Lower lobe of right lung (tissue), 2 donors: ENCODE results near the gene GPR55. TPM values are rescaled to one million over a fixed set of nuclear protein-coding genes. Genes with fewer than 3 reads are reported as not detected.

Experiments
- ATAC-seq, 2 donors: fragments of 200-7000 bp; cut with Tn5 transposase; one replicate each; pipeline ENCODE4 v1.9.1; 2020 to 2022; ENCODE audit warnings: mild to moderate bottlenecking in 2 of 2, moderate library complexity in 2 of 2
- DNase-seq: peaks from one replicate; pipeline ENCODE4 v3.0.0-alpha.2; 2020
- H3K27ac ChIP-seq: fragments of 200-600 bp; one replicate; pipeline ENCODE4 v1.8.0; 2022
- H3K27me3 ChIP-seq: fragments of 200-600 bp; one replicate; pipeline ENCODE4 v1.8.0; 2022; ENCODE audit warnings: low read depth
- H3K36me3 ChIP-seq: fragments of 200-600 bp; one replicate; pipeline ENCODE4 v1.8.0; 2022; ENCODE audit warnings: mild to moderate bottlenecking
- H3K4me1 ChIP-seq: fragments of 200-600 bp; one replicate; pipeline ENCODE4 v1.8.0; 2022
- H3K4me3 ChIP-seq: fragments of 200-600 bp; one replicate; pipeline ENCODE4 v1.8.0; 2022; ENCODE audit warnings: mild to moderate bottlenecking
- H3K9me3 ChIP-seq: fragments of 200-600 bp; one replicate; pipeline ENCODE4 v1.8.0; 2022
- intact Hi-C: fragments of 100-400 bp; cut with DNase I; formaldehyde crosslinking; loops from one replicate; pipeline ENCODE4 v1.11.0; 2022
- total RNA-seq: library from RNA; stranded (reverse); fragmentation: NEBNext Ultra II Directional; extraction: Animal tissue kit (Norgen Biotek cat#: 25700); gene quantifications from one replicate; pipeline ENCODE4 v1.2.1, GENCODE V29; 2021
- TF ChIP-seq, protein P1 (sequence below): fragments of 200-600 bp; IDR thresholded peaks from one replicate; pipeline ENCODE4 v1.8.0; 2022; ENCODE audit warnings: antibody characterized with exemption, mild to moderate bottlenecking
- donor health status: DM: no; HTN: yes; CAD: no; lungs with severe emphysema.

Gene GPR55
- total RNA-seq, 1 donor from 2014 or later: 0.74 TPM

GRCh38 chr2:230934231-230935129, 9.4 kb upstream of the GPR55 start:
- peaks cover 8% of the 10 kb centered on the region for H3K4me1 ChIP-seq
- ATAC-seq (no peak), DNase-seq (peak; percentile 28)
- H3K4me3 ChIP-seq: no peak overlapping the region
- TF ChIP-seq, protein P1, sequence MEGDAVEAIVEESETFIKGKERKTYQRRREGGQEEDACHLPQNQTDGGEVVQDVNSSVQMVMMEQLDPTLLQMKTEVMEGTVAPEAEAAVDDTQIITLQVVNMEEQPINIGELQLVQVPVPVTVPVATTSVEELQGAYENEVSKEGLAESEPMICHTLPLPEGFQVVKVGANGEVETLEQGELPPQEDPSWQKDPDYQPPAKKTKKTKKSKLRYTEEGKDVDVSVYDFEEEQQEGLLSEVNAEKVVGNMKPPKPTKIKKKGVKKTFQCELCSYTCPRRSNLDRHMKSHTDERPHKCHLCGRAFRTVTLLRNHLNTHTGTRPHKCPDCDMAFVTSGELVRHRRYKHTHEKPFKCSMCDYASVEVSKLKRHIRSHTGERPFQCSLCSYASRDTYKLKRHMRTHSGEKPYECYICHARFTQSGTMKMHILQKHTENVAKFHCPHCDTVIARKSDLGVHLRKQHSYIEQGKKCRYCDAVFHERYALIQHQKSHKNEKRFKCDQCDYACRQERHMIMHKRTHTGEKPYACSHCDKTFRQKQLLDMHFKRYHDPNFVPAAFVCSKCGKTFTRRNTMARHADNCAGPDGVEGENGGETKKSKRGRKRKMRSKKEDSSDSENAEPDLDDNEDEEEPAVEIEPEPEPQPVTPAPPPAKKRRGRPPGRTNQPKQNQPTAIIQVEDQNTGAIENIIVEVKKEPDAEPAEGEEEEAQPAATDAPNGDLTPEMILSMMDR: no peak
- H3K27me3 ChIP-seq: no peaks in the 10 kb centered on the region
- H3K9me3 ChIP-seq: peaks cover 11% of the 10 kb centered on the region
- intact Hi-C loops: no loop called here
- no peaks in the 10 kb centered on the region for H3K36me3 ChIP-seq
- no peak overlapping the region for H3K27ac ChIP-seq

- Histone ChIP-seq H3K36me3 (no peaks in the 10 kb centered on the region), H3K27ac (no peak overlapping the region), H3K4me3 (no peak overlapping the region), H3K27me3 (no peaks in the 10 kb centered on the region), H3K9me3 (peaks cover 11% of the 10 kb centered on the region), H3K4me1 (peaks cover 8% of the 10 kb centered on the region)
- TF ChIP-seq, protein P1: no peak
- ATAC-seq: no peak
- intact Hi-C loops: no loop called here
- peak; percentile 27 for DNase-seq
Measured at GRCh38 chr2:230933521-230934180, 8.6 kb upstream of the GPR55 start.

DNA sequence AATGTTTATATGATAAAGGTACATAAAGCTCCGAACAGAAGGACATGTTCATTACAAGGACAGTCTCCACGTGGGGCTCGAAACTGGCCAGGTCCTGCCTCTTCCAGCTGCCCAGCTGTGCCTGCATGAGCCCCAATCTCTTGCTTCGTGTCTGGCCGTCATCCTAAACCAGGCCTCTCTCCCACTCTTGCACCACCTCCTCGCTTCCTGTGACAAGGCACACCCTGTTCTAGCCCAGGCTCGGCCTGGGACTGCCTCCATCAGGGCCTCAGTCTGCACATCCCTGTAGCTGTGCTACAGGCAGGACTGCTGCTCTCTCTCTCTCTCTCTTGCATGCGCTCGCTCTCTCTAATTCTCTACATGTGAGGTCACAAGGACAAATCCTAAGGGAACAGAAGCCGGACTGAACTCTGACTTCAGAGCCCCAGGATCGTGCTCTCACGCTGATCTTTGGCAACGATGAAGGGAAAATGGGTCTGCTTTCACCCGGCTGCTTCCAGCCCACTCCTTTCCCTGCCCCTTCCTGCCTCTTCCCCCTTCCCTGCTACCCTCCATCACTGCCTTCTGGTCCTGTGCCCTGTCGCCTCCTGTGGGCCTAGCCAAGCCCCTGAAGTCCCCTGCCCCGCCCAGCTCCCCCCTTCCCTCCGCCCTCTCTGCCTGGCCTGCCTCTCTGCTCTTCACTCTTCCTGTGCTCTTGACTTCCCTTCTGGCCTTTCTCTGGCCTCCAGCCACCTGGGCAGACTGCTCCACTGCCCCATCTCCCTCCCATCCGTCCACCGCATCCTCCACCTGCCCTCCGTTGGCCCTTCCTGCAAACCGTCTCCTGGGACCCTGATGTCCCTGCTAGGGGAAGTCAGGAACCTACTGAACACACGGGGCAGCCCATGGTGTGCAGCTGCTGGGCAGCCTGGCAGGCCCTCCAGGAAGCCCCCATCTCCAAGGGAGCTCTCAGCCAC, 7.8 kb upstream of the GPR55 start:
- H3K4me1 ChIP-seq: peaks cover 8% of the 10 kb centered on the region
- H3K27ac ChIP-seq: no peak overlapping the region
- no peaks in the 10 kb centered on the region for H3K36me3 ChIP-seq
- TF ChIP-seq, protein P1: no peak
- H3K27me3 ChIP-seq: no peaks in the 10 kb centered on the region
- intact Hi-C loops: no loop called here
- DNase-seq (peak; percentile 57), ATAC-seq (peak; percentile 61 to 78)
- H3K9me3 ChIP-seq: peaks cover 11% of the 10 kb centered on the region
- H3K4me3 ChIP-seq: no peak overlapping the region

- no peak overlapping the region for H3K27ac ChIP-seq
- peaks cover 7% of the 10 kb centered on the region for H3K9me3 ChIP-seq
- peaks cover 8% of the 10 kb centered on the region for H3K4me1 ChIP-seq
- ATAC-seq (no peak), DNase-seq (peak; percentile 38)
- H3K4me3 ChIP-seq: no peak overlapping the region
- TF ChIP-seq, protein P1: no peak
- H3K36me3 ChIP-seq: no peaks in the 10 kb centered on the region
- no peaks in the 10 kb centered on the region for H3K27me3 ChIP-seq
- intact Hi-C loops: no loop called here
Measured at GRCh38 chr2:230931556-230932231, 6.7 kb upstream of the GPR55 start.
